D341Med (cell line): ENCODE results near the gene PLEKHG4.

Experiments used
- DNase-seq: peaks from one replicate; pipeline ENCODE4 v3.0.0; 2012; ENCODE audit warnings: low spot score

Gene PLEKHG4

GRCh38 chr16:67326472-67327309 lies 47.4 kb downstream of the PLEKHG4 start, which contains the start of the genes KCTD19 and LRRC36:
Gene KCTD19 (minus strand): TSS chr16:67326741. CDS start chr16:67326707, 34 bp downstream.
Gene LRRC36 (plus strand): TSS chr16:67326815. CDS start chr16:67326863, 48 bp downstream.
- DNase-seq = peak; percentile 86

GRCh38 chr16:67327743-67328142 lies 48.4 kb downstream of the PLEKHG4 start:
- no peak for DNase-seq

GRCh38 chr16:67329901-67330300 lies 50.6 kb downstream of the PLEKHG4 start:
- DNase-seq = no peak

DNA sequence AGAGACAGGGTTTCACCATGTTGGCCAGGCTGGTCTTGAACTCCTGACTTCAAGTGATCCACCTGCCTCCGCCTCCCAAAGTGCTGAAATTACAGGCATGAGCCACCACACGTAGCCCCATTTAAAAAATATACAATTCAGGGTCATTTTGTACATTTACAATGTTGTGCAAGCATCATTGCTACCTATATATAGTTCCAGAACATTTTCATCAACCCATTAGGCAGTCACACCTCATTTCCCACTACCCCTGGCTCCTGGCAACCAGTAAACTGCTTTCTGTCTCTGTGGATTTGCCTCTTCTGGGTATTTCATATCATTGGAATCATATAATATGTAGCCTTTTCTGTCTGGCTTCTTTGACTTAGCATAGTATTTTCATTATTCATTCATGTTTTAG lies 54.0 kb downstream of the PLEKHG4 start:
- DNase-seq = no peak

DNA sequence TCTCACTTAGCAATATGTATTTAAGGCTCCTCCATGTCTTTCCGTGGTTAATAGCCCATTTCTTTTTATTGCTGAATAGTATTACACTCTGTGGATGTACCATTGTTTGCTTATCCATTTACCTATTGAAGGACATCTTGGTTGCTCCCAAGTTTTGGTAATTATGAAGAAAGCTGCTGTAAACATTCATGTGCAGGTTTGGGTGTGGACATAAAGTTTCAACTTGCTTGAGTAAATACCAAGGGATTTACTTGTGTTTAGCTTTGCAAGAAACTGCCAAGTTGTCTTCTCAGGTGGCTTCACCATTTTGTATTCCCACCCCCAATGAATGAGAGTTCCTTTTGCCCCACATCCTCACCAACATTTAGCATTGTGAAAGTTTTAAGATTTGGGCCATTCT lies 56.8 kb downstream of the PLEKHG4 start:
- no peak for DNase-seq

GRCh38 chr16:67336648-67337047 lies 57.3 kb downstream of the PLEKHG4 start:
- no peak for DNase-seq
